Trophoblast cell (in vitro differentiated cells and primary cell): Measurements from ENCODE around the gene C19orf85.
"Not testable (repeated sequence)": the region's sequence is repeated elsewhere in the genome, so short reads cannot be mapped to it uniquely, and the experiment has no call there.

ENCODE experiments used
- DNase-seq, 2 donors: peaks; one replicate each; pipeline ENCODE4 v3.0.0-alpha.2; 2016
- H2AFZ ChIP-seq: 2 replicates; pipeline ENCODE4 v1.6.1; 2013; ENCODE audit warnings: low read length, moderate library complexity, mild to moderate bottlenecking; ENCODE audit not compliant: insufficient read depth, poor library complexity
- H2AK5ac ChIP-seq: 2 replicates; pipeline ENCODE4 v1.6.1; 2013; ENCODE audit warnings: mild to moderate bottlenecking, low read length
- H2BK120ac ChIP-seq: 2 replicates; pipeline ENCODE4 v1.6.1; 2013; ENCODE audit warnings: low read length, mild to moderate bottlenecking, moderate library complexity; ENCODE audit not compliant: insufficient read depth, poor library complexity
- H2BK12ac ChIP-seq: 2 replicates; pipeline ENCODE4 v1.6.1; 2013; ENCODE audit warnings: mild to moderate bottlenecking, low read length, moderate library complexity
- H2BK5ac ChIP-seq: 2 replicates; pipeline ENCODE4 v1.6.1; 2013; ENCODE audit warnings: low read length, low read depth, moderate library complexity, mild to moderate bottlenecking; ENCODE audit not compliant: poor library complexity
- H3K14ac ChIP-seq: 2 replicates; pipeline ENCODE4 v1.6.1; 2013; ENCODE audit warnings: mild to moderate bottlenecking, low read length
- H3K18ac ChIP-seq: 2 replicates; pipeline ENCODE4 v1.6.1; 2013; ENCODE audit warnings: mild to moderate bottlenecking, low read length
- H3K23ac ChIP-seq: 2 replicates; pipeline ENCODE4 v1.6.1; 2013; ENCODE audit warnings: low read length
- H3K27ac ChIP-seq: 2 replicates; pipeline ENCODE4 v1.5.1; 2013; ENCODE audit warnings: low read depth, mild to moderate bottlenecking, inconsistent platforms, low read length, moderate library complexity
- H3K27me3 ChIP-seq: 2 replicates; pipeline ENCODE4 v1.6.1; 2013; ENCODE audit warnings: inconsistent platforms, mild to moderate bottlenecking, low read length, moderate library complexity; ENCODE audit not compliant: insufficient read depth
- H3K36me3 ChIP-seq, 2 experiments: 1 replicate in 1 of 2; 2 replicates in 1 of 2; pipeline ENCODE4 v1.6.1; 2013; ENCODE audit warnings: low read length in 2 of 2, mild to moderate bottlenecking in 2 of 2, moderate library complexity in 1 of 2; ENCODE audit not compliant: insufficient read depth in 2 of 2, control insufficient read depth in 1 of 2
- H3K4ac ChIP-seq: 2 replicates; pipeline ENCODE4 v1.6.1; 2013; ENCODE audit warnings: low read depth, mild to moderate bottlenecking, low read length, moderate library complexity
- H3K4me1 ChIP-seq, 2 experiments: 1 replicate in 1 of 2; 2 replicates in 1 of 2; pipeline ENCODE4 v1.6.1; 2013; ENCODE audit warnings: low read length in 2 of 2, mild to moderate bottlenecking in 2 of 2, moderate library complexity in 1 of 2; ENCODE audit not compliant: insufficient read depth in 2 of 2, control insufficient read depth in 1 of 2
- H3K4me2 ChIP-seq: 2 replicates; pipeline ENCODE4 v1.6.1; 2013; ENCODE audit warnings: inconsistent platforms, mild to moderate bottlenecking, low read length, moderate library complexity
- H3K4me3 ChIP-seq: 2 replicates; pipeline ENCODE4 v1.5.1; 2013; ENCODE audit warnings: mild to moderate bottlenecking, low read depth, low read length, inconsistent platforms
- H3K79me1 ChIP-seq: one replicate; pipeline ENCODE4 v1.6.1; 2013; ENCODE audit warnings: low read length
- H3K79me2 ChIP-seq: 2 replicates; pipeline ENCODE4 v1.6.1; 2013; ENCODE audit warnings: low read length, mild to moderate bottlenecking; ENCODE audit not compliant: control insufficient read depth, insufficient read depth, poor library complexity
- H3K9ac ChIP-seq: 2 replicates; pipeline ENCODE4 v1.6.1; 2013; ENCODE audit warnings: mild to moderate bottlenecking, low read length
- H3K9me3 ChIP-seq: 2 replicates; pipeline ENCODE4 v1.6.1; 2013; ENCODE audit warnings: low read depth, mild to moderate bottlenecking, control low read depth, inconsistent platforms, low read length; ENCODE audit not compliant: insufficient read depth
- H4K12ac ChIP-seq: 2 replicates; pipeline ENCODE4 v1.6.1; 2013; ENCODE audit warnings: low read depth, mild to moderate bottlenecking, low read length, moderate library complexity
- H4K8ac ChIP-seq: 2 replicates; pipeline ENCODE4 v1.6.1; 2013; ENCODE audit warnings: low read depth, mild to moderate bottlenecking, low read length, moderate library complexity
- H4K91ac ChIP-seq: one replicate; pipeline ENCODE4 v1.6.1; 2013; ENCODE audit warnings: low read depth, mild to moderate bottlenecking, low read length, moderate library complexity
- WGBS: extraction: QIAGEN DNeasy Blood & Tissue Kit; methylation state at CpG from one replicate; pipeline ENCODE4 v1.1.7; 2013; ENCODE audit warnings: missing lambda C conversion rate; ENCODE audit not compliant: insufficient read length, insufficient coverage; ENCODE audit errors: extremely low coverage; 5-methylcytosine and 5-hydroxymethylcytosine counted together

Gene C19orf85

GRCh38 chr19:55451965-55452748 is 12.4 kb downstream of the C19orf85 start:
- peaks cover 30% of the 10 kb centered on the region for H3K27me3 ChIP-seq
- no peak overlapping the region for H3K4me3 ChIP-seq
- H3K14ac ChIP-seq, result no peak overlapping the region
- H2AK5ac ChIP-seq, result no peak overlapping the region
- no peak overlapping the region for H3K18ac ChIP-seq
- no peak overlapping the region for H2BK5ac ChIP-seq
- no CpG with 5 or more reads among the region's 57 CpGs for WGBS
- H3K79me2 ChIP-seq, result no peaks in the 10 kb centered on the region
- peak overlapping the region; percentile 13 for H3K4me2 ChIP-seq
- no peak overlapping the region for H4K91ac ChIP-seq
- H4K12ac ChIP-seq, result no peak overlapping the region
- H3K23ac ChIP-seq, result no peak overlapping the region
- H3K4me1 ChIP-seq, result peaks cover 0 to 3% of the 10 kb centered on the region in 2 experiments
- no peak overlapping the region for H3K4ac ChIP-seq
- H2BK120ac ChIP-seq, result no peak overlapping the region
- no peak overlapping the region for H4K8ac ChIP-seq
- H3K9ac ChIP-seq, result no peak overlapping the region
- no peaks in the 10 kb centered on the region for H3K79me1 ChIP-seq
- H2BK12ac ChIP-seq, result no peak overlapping the region
- H2AFZ ChIP-seq, result no peak overlapping the region
- DNase-seq, result no peak
- peaks cover 20% of the 10 kb centered on the region for H3K9me3 ChIP-seq
- peaks cover 0 to 5% of the 10 kb centered on the region in 2 experiments for H3K36me3 ChIP-seq
- no peak overlapping the region for H3K27ac ChIP-seq

- Histone ChIP-seq H2BK12ac (no peak overlapping the region), H3K79me1 (no peaks in the 10 kb centered on the region), H3K23ac (no peak overlapping the region), H4K12ac (no peak overlapping the region), H4K8ac (no peak overlapping the region), H3K4me1 (peaks cover 0 to 3% of the 10 kb centered on the region in 2 experiments), H3K79me2 (no peaks in the 10 kb centered on the region), H2BK120ac (no peak overlapping the region), H3K36me3 (peaks cover 0 to 5% of the 10 kb centered on the region in 2 experiments), H3K9ac (no peak overlapping the region), H3K4ac (no peak overlapping the region), H2BK5ac (no peak overlapping the region), H3K27ac (no peak overlapping the region), H3K18ac (no peak overlapping the region), H2AFZ (no peak overlapping the region), H3K4me2 (no peak overlapping the region), H4K91ac (no peak overlapping the region), H3K27me3 (peaks cover 30% of the 10 kb centered on the region), H3K14ac (no peak overlapping the region), H3K4me3 (no peak overlapping the region), H2AK5ac (no peak overlapping the region), H3K9me3 (peaks cover 20% of the 10 kb centered on the region)
- WGBS, result no CpG with 5 or more reads among the region's 80 CpGs
- DNase-seq, result no peak
Observed at GRCh38 chr19:55451163-55451964, 13.2 kb downstream of the C19orf85 start.

- Histone ChIP-seq H3K4ac (no peak overlapping the region), H3K36me3 (no peaks in the 10 kb centered on the region), H3K4me1 (peaks cover 0 to 3% of the 10 kb centered on the region in 2 experiments), H2BK5ac (no peak overlapping the region), H3K79me2 (no peaks in the 10 kb centered on the region), H2AK5ac (no peak overlapping the region), H2BK120ac (no peak overlapping the region), H2AFZ (no peak overlapping the region), H3K18ac (no peak overlapping the region), H3K4me2 (no peak overlapping the region), H3K27ac (no peak overlapping the region), H3K27me3 (peaks cover 31% of the 10 kb centered on the region), H4K12ac (no peak overlapping the region), H4K8ac (no peak overlapping the region), H4K91ac (no peak overlapping the region), H3K9ac (no peak overlapping the region), H3K9me3 (peaks cover 23% of the 10 kb centered on the region), H3K4me3 (no peak overlapping the region), H2BK12ac (no peak overlapping the region), H3K14ac (no peak overlapping the region), H3K79me1 (no peaks in the 10 kb centered on the region), H3K23ac (no peak overlapping the region)
- DNase-seq, result no peak
- WGBS, result no CpG with 5 or more reads among the region's 16 CpGs
Observed at GRCh38 chr19:55449469-55449868, 15.1 kb downstream of the C19orf85 start.

- H2AFZ ChIP-seq, H2AK5ac ChIP-seq, H4K8ac ChIP-seq, H3K79me1 ChIP-seq, DNase-seq, H3K4ac ChIP-seq, H3K36me3 ChIP-seq, H2BK5ac ChIP-seq, H3K4me1 ChIP-seq, H3K27ac ChIP-seq, H3K14ac ChIP-seq, H3K79me2 ChIP-seq, H2BK12ac ChIP-seq, H3K23ac ChIP-seq, H4K91ac ChIP-seq, H4K12ac ChIP-seq, H3K18ac ChIP-seq, H3K4me2 ChIP-seq, H2BK120ac ChIP-seq, H3K9ac ChIP-seq: not testable (repeated sequence)
- H3K27me3 ChIP-seq, result peaks cover 43% of the 10 kb centered on the region
- no CpG with 5 or more reads among the region's 5 CpGs for WGBS
- peaks cover 23% of the 10 kb centered on the region for H3K9me3 ChIP-seq
- peak overlapping the region; percentile 58 for H3K4me3 ChIP-seq
Observed at GRCh38 chr19:55448175-55448490, 16.4 kb downstream of the C19orf85 start.
